K562 (cell line): ENCODE data around the gene SLC37A2.

ENCODE experiments used
- CHCHD3 ChIP-seq: fragments of 250-450 bp; sonication (Bioruptor Pico); IDR thresholded peaks from 2 replicates; pipeline ENCODE4 v2.1.2; 2022; ENCODE audit warnings: mild to moderate bottlenecking
- CREB3L1 ChIP-seq: fragments of 450-650 bp; IDR thresholded peaks from 2 replicates; pipeline ENCODE4 v1.6.1; 2014; ENCODE audit warnings: low read depth, mild to moderate bottlenecking, moderate library complexity, borderline replicate concordance
- ELF2 ChIP-seq: fragments of 250-450 bp; sonication (Bioruptor Pico); IDR thresholded peaks from 2 replicates; pipeline ENCODE4 v1.5.0; 2021; ENCODE audit warnings: mild to moderate bottlenecking
- ELF4 ChIP-seq: fragments of 450-650 bp; formaldehyde crosslinking; IDR thresholded peaks from 2 replicates; pipeline ENCODE4 v1.4.0; 2022; ENCODE audit warnings: missing genetic modification characterization
- EP300 ChIP-seq: IDR thresholded peaks from 2 replicates; pipeline ENCODE4 v1.6.1; 2012; ENCODE audit warnings: low read length, improper control_type of control experiment
- POLR2AphosphoS5 ChIP-seq: IDR thresholded peaks from 2 replicates; pipeline ENCODE4 v1.6.1; 2011; ENCODE audit warnings: mild to moderate bottlenecking, low read depth, low read length, moderate library complexity; ENCODE audit not compliant: control insufficient read depth, insufficient read depth
- SREBF2 ChIP-seq: sonication (generic); formaldehyde crosslinking; IDR thresholded peaks from 2 replicates; pipeline ENCODE4 v1.4.0; 2020; ENCODE audit warnings: mild to moderate bottlenecking, missing genetic modification reagents
- STAG1 ChIP-seq: sonication (generic); formaldehyde crosslinking; IDR thresholded peaks from 2 replicates; pipeline ENCODE4 v1.5.0; 2020; ENCODE audit warnings: missing genetic modification reagents, borderline replicate concordance
- TAF1 ChIP-seq: IDR thresholded peaks from 2 replicates; pipeline ENCODE4 v1.6.1; 2011; ENCODE audit warnings: mild to moderate bottlenecking, low read length, moderate library complexity; ENCODE audit not compliant: insufficient read depth, control insufficient read depth, severe bottlenecking; ENCODE audit errors: extremely low read depth
- ZFP1 ChIP-seq: fragments of 450-650 bp; formaldehyde crosslinking; IDR thresholded peaks from 2 replicates; pipeline ENCODE4 v1.4.0; 2020; ENCODE audit warnings: mild to moderate bottlenecking, mixed read lengths
- ZNF655 ChIP-seq: fragments of 250-450 bp; sonication (Bioruptor Pico); IDR thresholded peaks from 2 replicates; pipeline ENCODE4 v1.5.0; 2021
- ZNF707 ChIP-seq: fragments of 250-450 bp; sonication (Bioruptor Pico); conservative IDR thresholded peaks from 2 replicates; pipeline ENCODE4 v1.8.0; 2022; ENCODE audit warnings: inconsistent platforms, mild to moderate bottlenecking, moderate library complexity

- no peak for TF ChIP-seq TAF1
- TF ChIP-seq POLR2AphosphoS5 = no peak
- TF ChIP-seq ZNF707 (CRISPR knock-in tag) = no peak
- no peak for TF ChIP-seq ELF2 (CRISPR knock-in tag)
- TF ChIP-seq CHCHD3 = no peak
- TF ChIP-seq EP300 = no peak
- no peak for TF ChIP-seq SREBF2 (CRISPR knock-in tag)
- TF ChIP-seq STAG1 = no peak
- no peak for TF ChIP-seq ELF4 (CRISPR knock-in tag)
- TF ChIP-seq CREB3L1 = no peak
- no peak for TF ChIP-seq ZFP1 (CRISPR knock-in tag)
- no peak for TF ChIP-seq ZNF655
Measured at GRCh38 chr11:125110506-125110905, 47.4 kb downstream of the SLC37A2 start.
